Activated naive CD8-positive, alpha-beta T cell (primary cell): ENCODE results near the gene ACOT7.

Source experiments
- H3K27ac Mint-ChIP-seq: one replicate; pipeline ENCODE4 v1.8.0; 2021; ENCODE audit warnings: mixed read lengths
- H3K27me3 Mint-ChIP-seq: one replicate; pipeline ENCODE4 v1.8.0; 2021; ENCODE audit warnings: mixed read lengths
- H3K36me3 Mint-ChIP-seq: one replicate; pipeline ENCODE4 v1.8.0; 2021; ENCODE audit warnings: mixed read lengths
- H3K4me1 Mint-ChIP-seq: one replicate; pipeline ENCODE4 v1.8.0; 2021; ENCODE audit warnings: low read depth, mixed read lengths
- H3K4me3 Mint-ChIP-seq: one replicate; pipeline ENCODE4 v1.8.0; 2021; ENCODE audit warnings: mild to moderate bottlenecking, mixed read lengths
- H3K9me3 Mint-ChIP-seq: one replicate; pipeline ENCODE4 v1.8.0; 2021; ENCODE audit warnings: low read depth, mixed read lengths

The ACOT7 gene

DNA sequence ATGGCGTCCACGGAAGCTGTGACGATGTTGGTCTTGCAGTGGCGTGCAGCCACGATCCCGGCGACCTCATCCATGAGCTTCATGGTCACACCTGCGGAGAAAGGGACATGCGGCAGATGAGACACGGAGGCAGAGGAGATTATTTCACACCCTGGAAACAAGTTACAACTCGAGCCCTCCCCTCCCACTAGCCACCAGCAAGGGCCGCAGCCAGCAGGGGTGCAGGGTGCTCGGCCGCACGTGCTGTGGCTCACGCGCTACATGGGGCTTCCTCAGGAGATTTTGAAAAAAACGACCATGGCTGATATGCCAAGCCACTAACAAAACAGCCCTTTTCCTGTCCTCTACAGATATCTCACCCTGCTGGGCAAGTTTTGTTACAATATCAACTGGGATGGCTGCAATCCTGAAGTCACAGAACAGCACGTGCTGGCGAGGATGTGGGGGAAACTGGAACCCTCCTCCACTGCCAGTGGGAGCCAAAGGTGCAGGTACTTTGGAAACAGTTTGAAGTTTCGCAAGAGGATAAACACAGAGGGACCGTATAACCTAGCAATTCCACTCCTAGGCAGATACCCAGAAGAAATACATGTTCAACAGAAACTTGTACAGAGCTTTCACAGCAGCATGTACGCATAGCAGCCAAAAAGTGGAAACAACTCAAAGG is 98.5 kb downstream of the ACOT7 start:
- Mint-ChIP-seq H3K4me1 (no peaks in the 10 kb centered on the region), H3K4me3 (no peak overlapping the region)

GRCh38 chr1:6294080-6294889 is 99.3 kb downstream of the ACOT7 start:
- Mint-ChIP-seq H3K9me3 (no peaks in the 10 kb centered on the region), H3K27ac (no peak overlapping the region), H3K27me3 (no peaks in the 10 kb centered on the region), H3K36me3 (peaks cover 9% of the 10 kb centered on the region), H3K4me1 (no peaks in the 10 kb centered on the region), H3K4me3 (no peak overlapping the region)

More for the DNA sequence above, 98.5 kb downstream of the ACOT7 start:
- Mint-ChIP-seq H3K9me3 (no peaks in the 10 kb centered on the region), H3K27ac (no peak overlapping the region), H3K27me3 (no peaks in the 10 kb centered on the region), H3K36me3 (peaks cover 9% of the 10 kb centered on the region)

DNA sequence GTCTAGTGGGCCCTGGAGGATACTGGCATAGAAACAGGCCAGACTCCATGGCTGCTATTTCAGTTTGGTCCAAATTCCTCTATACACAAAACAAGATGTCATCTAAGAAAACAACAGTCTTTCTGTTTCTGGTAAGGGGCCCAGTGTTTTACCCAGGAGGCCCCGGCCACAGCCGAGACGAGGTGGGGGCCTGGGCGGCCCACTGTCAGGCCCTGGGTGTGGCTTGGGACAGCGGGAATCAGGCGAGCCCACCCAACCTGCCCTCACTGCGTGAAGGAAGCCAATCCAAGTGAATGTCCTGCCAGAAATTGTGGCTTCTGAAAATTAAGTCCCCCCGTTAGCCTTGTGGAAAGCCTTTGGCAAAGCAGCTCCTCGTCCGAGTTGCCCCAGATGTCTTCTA is 101.5 kb downstream of the ACOT7 start:
- H3K36me3 Mint-ChIP-seq, result peaks cover 7% of the 10 kb centered on the region
- no peaks in the 10 kb centered on the region for H3K4me1 Mint-ChIP-seq
- no peak overlapping the region for H3K27ac Mint-ChIP-seq
- no peaks in the 10 kb centered on the region for H3K9me3 Mint-ChIP-seq
- no peak overlapping the region for H3K4me3 Mint-ChIP-seq
- H3K27me3 Mint-ChIP-seq, result no peaks in the 10 kb centered on the region

DNA sequence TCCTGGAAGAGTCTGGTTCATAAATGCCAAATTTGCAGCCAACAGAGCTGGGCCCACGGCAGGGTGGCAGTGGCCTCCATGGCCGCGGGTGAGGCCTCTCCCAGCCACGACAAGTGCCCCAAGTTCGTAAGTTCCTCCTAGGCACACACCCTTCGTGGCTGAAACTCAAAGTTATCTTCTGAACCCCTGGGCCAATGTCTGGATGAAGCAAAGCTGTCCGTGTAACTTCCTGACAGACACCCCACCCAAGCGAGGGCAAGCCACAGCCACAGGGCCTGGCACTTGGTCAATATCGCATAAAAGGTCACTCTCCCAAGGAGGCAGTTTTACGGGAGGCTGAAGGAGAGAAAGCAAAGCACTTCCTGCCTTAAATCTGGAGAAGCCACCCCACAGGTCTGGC is 104.9 kb downstream of the ACOT7 start:
- Mint-ChIP-seq H3K9me3 (no peaks in the 10 kb centered on the region), H3K4me1 (no peaks in the 10 kb centered on the region), H3K27ac (no peak overlapping the region), H3K27me3 (no peaks in the 10 kb centered on the region), H3K4me3 (no peak overlapping the region), H3K36me3 (no peaks in the 10 kb centered on the region)

GRCh38 chr1:6288026-6288425 is 105.5 kb downstream of the ACOT7 start:
- no peaks in the 10 kb centered on the region for H3K4me1 Mint-ChIP-seq
- no peaks in the 10 kb centered on the region for H3K9me3 Mint-ChIP-seq
- H3K4me3 Mint-ChIP-seq, result no peak overlapping the region
- no peak overlapping the region for H3K27ac Mint-ChIP-seq
- H3K27me3 Mint-ChIP-seq, result no peaks in the 10 kb centered on the region
- no peaks in the 10 kb centered on the region for H3K36me3 Mint-ChIP-seq

- H3K4me1 Mint-ChIP-seq, result no peaks in the 10 kb centered on the region
- no peaks in the 10 kb centered on the region for H3K9me3 Mint-ChIP-seq
- H3K27ac Mint-ChIP-seq, result no peak overlapping the region
- H3K36me3 Mint-ChIP-seq, result no peaks in the 10 kb centered on the region
- H3K4me3 Mint-ChIP-seq, result no peak overlapping the region
- no peaks in the 10 kb centered on the region for H3K27me3 Mint-ChIP-seq
Measured at GRCh38 chr1:6287431-6287886, 106.1 kb downstream of the ACOT7 start.

DNA sequence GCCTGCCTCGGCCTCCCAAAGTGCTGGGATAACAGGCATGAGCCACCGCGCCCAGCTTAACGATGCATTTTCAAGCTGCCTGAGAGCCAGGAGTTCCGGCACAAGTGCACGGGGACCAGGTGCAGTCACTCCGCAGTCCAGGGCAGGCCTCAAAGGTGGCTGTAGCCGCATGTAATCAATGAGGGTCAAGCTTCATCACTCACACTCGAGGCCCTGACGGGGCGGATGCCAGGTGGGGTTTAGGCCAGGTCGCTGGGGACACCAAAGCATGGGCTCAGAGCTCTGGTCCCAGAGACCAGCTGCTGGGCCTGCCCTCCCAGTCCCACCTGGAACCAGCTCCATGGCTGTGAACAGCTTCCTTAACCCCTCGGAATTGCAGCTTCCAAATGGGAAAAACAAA is 106.5 kb downstream of the ACOT7 start:
- no peaks in the 10 kb centered on the region for H3K4me1 Mint-ChIP-seq
- H3K27me3 Mint-ChIP-seq, result no peaks in the 10 kb centered on the region
- H3K4me3 Mint-ChIP-seq, result no peak overlapping the region
- no peaks in the 10 kb centered on the region for H3K36me3 Mint-ChIP-seq
- H3K27ac Mint-ChIP-seq, result no peak overlapping the region
- no peaks in the 10 kb centered on the region for H3K9me3 Mint-ChIP-seq

- H3K27me3 Mint-ChIP-seq, result no peaks in the 10 kb centered on the region
- no peaks in the 10 kb centered on the region for H3K9me3 Mint-ChIP-seq
- H3K4me1 Mint-ChIP-seq, result no peaks in the 10 kb centered on the region
- H3K4me3 Mint-ChIP-seq, result no peak overlapping the region
- H3K27ac Mint-ChIP-seq, result no peak overlapping the region
- no peaks in the 10 kb centered on the region for H3K36me3 Mint-ChIP-seq
Measured at GRCh38 chr1:6286266-6286665, 107.3 kb downstream of the ACOT7 start.

DNA sequence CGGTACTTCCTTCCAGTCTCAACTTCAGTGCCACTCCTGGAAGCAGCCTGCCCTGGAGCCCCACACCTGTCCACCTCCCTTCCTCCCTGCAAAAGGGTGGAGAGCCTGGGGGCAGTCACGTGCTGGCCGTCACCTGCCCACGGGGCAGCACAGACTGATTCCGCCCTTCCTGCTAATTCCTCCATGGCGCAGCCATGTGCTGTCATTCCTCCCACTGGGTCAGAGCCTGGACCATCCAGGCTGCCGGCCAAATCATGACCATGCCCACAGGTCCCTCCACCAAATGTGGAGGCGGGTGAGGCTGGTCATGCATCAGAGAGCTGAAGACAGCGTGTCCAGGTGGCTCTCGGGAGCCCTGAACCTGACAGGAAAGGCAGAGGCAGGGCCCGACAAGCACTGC is 108.2 kb downstream of the ACOT7 start:
- no peaks in the 10 kb centered on the region for H3K36me3 Mint-ChIP-seq
- no peaks in the 10 kb centered on the region for H3K9me3 Mint-ChIP-seq
- H3K4me1 Mint-ChIP-seq, result no peaks in the 10 kb centered on the region
- no peak overlapping the region for H3K4me3 Mint-ChIP-seq
- no peak overlapping the region for H3K27ac Mint-ChIP-seq
- no peaks in the 10 kb centered on the region for H3K27me3 Mint-ChIP-seq

DNA sequence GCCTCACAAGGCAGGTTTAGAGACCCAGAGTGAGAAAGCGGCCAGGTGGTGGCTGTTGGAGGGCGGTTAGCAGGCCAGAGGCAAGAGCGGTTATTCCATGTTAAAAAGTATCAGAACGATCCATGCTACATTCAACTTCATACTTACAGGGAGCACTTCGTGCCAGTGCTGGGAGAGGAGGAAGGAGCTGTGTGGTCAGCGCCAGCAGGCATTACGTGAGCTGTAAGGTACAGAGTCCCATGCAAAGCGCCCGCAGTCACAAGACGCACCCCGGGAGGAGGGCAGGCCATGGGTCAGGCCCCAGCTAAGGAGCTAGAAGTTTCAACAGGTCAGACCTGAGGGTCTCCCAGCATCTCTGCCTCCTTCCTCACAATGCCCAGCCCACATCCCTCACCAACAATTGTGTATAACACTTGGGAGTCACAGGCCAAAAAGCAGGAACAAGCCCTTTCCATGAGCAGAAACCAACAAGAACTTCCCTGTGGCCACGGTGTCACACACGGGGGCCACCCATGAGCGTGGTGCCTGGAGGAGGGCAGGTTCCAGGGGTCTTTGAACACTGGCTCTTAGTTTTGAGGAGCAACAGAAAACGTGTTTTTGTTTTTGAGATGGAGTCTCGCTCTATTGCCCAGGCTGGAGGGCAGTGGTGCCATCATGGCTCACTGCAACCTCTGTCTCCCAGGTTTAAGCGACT is 110.8 kb downstream of the ACOT7 start:
- Mint-ChIP-seq H3K4me1 (no peaks in the 10 kb centered on the region), H3K36me3 (no peaks in the 10 kb centered on the region), H3K4me3 (no peak overlapping the region), H3K27me3 (no peaks in the 10 kb centered on the region), H3K9me3 (no peaks in the 10 kb centered on the region), H3K27ac (no peak overlapping the region)

DNA sequence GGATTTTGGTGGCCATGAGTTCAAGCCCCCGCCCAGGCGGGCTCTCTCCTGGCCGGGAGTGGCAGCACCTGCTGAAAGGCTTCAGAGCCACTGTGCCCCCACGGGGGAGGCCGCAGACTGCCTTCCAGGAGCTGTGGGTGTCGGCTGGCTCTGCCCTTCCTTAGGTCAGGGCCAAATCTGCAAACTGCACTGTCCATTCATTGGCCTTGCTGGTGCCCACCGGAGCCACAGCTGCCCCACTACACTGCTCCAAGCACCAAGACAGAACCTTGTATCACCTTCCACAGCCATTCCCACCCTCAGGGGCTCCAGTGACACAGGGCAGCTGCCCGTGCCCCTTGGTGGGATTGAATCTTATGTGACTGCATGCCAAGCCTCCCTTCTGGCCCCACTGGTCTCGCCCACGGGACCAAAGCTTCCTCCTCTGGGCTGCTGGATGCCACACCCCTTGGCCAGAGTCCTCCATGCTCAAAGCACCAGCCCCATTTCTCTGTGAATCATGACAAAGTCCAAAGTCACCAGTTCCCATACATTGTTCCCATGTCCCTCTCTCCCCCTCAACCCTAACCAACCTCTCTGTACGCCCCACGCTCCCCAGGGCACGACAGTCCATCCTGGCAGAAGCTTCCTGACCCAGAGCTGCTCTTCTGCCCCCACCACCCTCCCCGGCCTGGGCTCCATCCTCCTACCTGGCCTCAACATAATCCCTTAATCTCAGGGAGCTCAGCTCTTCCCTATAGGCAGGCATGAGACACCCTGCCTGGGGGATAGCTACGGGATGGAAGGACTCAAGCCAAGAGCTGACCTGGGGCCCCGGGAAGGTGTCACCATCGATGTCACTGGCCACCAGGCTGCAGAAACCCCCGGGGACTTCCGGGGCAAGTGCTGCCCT is 111.8 kb downstream of the ACOT7 start:
- Mint-ChIP-seq H3K9me3 (no peaks in the 10 kb centered on the region), H3K4me1 (no peaks in the 10 kb centered on the region), H3K4me3 (no peak overlapping the region), H3K27ac (no peak overlapping the region), H3K36me3 (no peaks in the 10 kb centered on the region), H3K27me3 (no peaks in the 10 kb centered on the region)

DNA sequence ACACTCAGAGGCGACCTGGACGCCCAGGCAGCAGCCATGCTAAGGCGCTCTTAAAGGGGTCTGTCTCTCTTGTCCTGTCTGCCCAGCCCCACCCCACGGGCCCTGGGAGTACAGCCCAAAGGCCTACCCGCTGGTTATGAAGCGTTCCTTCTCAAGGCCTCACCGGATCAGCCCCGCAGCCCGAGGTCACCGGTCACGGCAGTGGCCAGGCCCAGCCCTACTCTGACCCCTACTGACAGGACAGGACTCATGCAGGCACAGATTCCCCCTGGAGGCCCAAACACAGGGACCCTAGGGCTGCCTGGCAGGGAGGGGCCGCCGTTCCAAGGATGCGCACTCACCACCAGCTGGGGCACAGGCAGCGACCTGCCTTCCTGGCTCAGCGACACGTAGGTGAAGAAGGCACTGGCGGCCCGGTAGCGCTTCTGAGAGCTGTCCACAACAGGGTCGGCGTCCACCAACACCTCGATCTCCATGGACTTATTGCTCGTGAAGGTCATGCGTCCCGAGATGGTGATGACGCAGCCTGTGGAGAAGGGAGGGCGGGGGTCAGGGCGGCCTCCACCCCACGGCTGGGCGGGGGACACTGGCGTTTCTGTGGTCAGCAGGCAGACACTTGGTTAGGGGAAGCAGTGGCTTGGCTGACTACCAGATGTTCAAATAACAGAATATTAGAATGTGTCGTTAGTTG is 112.7 kb downstream of the ACOT7 start:
- Mint-ChIP-seq H3K27ac (no peak overlapping the region), H3K27me3 (no peaks in the 10 kb centered on the region), H3K9me3 (no peaks in the 10 kb centered on the region), H3K4me3 (no peak overlapping the region), H3K36me3 (no peaks in the 10 kb centered on the region), H3K4me1 (no peaks in the 10 kb centered on the region)

DNA sequence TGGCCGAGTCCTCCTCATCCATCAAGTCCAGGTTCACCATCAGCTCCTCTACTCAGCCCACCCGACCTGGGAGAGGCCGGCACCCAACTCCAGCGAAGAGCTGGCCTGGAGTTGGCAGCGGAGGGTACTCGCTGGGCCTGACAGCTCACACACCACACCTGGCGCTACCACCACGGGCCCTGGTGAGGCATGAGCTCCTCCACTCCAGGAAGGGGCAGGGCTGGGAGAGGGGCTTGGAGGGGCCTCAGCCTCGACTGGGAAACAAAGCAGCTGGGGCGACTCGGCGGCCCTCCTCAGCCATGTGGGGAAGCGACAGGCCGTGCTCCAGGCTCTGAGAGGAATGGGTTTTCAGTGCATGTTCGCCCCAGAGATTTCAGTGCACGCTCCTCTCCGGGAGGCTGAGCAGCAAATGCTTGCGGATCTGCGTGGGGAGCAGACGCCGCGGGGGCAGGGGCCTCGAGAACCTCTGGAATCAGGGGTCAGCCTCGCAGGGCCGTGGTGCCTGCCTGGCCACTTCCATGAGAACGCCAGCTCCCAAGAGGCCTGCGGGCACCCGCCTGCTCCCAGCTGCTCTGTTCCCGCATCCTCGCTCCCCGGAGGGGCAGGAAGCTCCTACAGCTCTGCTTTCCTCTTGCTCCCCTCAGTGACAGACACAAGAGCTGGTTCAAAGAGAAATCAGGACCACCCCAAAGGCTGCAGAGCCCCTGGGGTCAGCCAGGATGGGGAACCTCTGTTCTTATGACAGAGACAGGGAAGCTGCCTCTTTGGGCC is 113.8 kb downstream of the ACOT7 start:
- no peaks in the 10 kb centered on the region for H3K27me3 Mint-ChIP-seq
- H3K4me1 Mint-ChIP-seq, result no peaks in the 10 kb centered on the region
- H3K27ac Mint-ChIP-seq, result no peak overlapping the region
- no peaks in the 10 kb centered on the region for H3K36me3 Mint-ChIP-seq
- no peak overlapping the region for H3K4me3 Mint-ChIP-seq
- H3K9me3 Mint-ChIP-seq, result no peaks in the 10 kb centered on the region
